GM23338 (cell line): ENCODE data around the gene DPPA4.

Source experiments
- CREB1 ChIP-seq: fragments of 250-450 bp; sonication (Bioruptor Pico); IDR thresholded peaks from 2 replicates; pipeline ENCODE4 v1.5.0; 2020; ENCODE audit warnings: low read depth, mild to moderate bottlenecking, moderate library complexity
- REST ChIP-seq: IDR thresholded peaks from one replicate; pipeline ENCODE4 v1.6.1; 2018; ENCODE audit warnings: antibody characterized with exemption; ENCODE audit not compliant: unreplicated experiment

DNA sequence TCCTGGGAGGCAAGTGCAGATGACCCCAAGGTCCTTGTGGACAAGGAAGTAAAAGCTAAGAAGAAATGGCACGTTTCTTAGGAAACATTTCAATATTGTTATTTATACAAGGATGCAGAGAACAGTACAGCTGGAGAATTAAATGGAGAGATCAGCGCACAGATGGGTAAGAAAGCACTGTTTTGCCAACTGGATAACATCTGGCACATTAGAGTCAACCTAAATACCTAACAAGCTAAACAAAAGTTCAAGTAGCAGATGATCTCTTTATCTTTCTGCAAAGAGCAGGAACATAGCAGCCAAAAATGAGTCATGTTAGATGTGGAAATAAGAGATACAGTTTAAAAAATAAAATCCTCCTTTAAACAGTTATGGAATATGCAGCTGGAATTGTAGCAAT lies 15.7 kb upstream of the DPPA4 start:
- TF ChIP-seq CREB1 (CRISPR knock-in tag) (no peak), REST (no peak)
